T-helper 2 cell (primary cell): ENCODE measurements around the gene CAPZA1.

Source experiments
- DNase-seq, 5 experiments: peaks; one replicate each; pipeline versions ENCODE4 v3.0.0 to v3.0.0-alpha.2; 2012 to 2022

CAPZA1 gene

GRCh38 chr1:112677501-112677900 is 57.9 kb downstream of the CAPZA1 start:
- DNase-seq: no peak

GRCh38 chr1:112678605-112679004 is 59.0 kb downstream of the CAPZA1 start:
- no peak for DNase-seq

GRCh38 chr1:112685913-112686312 is 66.3 kb downstream of the CAPZA1 start:
- DNase-seq: no peak

- DNase-seq: no peak
These were observed 66.8 kb downstream of the CAPZA1 start for GRCh38 chr1:112686417-112686816.

GRCh38 chr1:112686835-112687234 is 67.2 kb downstream of the CAPZA1 start:
- no peak for DNase-seq

- no peak for DNase-seq
These were observed 67.7 kb downstream of the CAPZA1 start for GRCh38 chr1:112687361-112687760.

- DNase-seq: no peak
These were observed 68.3 kb downstream of the CAPZA1 start for GRCh38 chr1:112687785-112688496.

GRCh38 chr1:112688781-112689193 is 69.2 kb downstream of the CAPZA1 start:
- no peak for DNase-seq

- no peak for DNase-seq
These were observed 69.7 kb downstream of the CAPZA1 start for GRCh38 chr1:112689196-112689841.

GRCh38 chr1:112689842-112690237 is 70.2 kb downstream of the CAPZA1 start:
- no peak for DNase-seq

GRCh38 chr1:112692681-112693080 is 73.0 kb downstream of the CAPZA1 start:
- no peak for DNase-seq

GRCh38 chr1:112693821-112694220 is 74.2 kb downstream of the CAPZA1 start:
- no peak for DNase-seq

GRCh38 chr1:112694363-112694929 is 74.8 kb downstream of the CAPZA1 start:
- no peak for DNase-seq

GRCh38 chr1:112695276-112695675 is 75.6 kb downstream of the CAPZA1 start:
- DNase-seq: no peak

- DNase-seq: no peak
These were observed 77.1 kb downstream of the CAPZA1 start for GRCh38 chr1:112696578-112697314.

GRCh38 chr1:112697781-112698201 is 78.2 kb downstream of the CAPZA1 start:
- no peak for DNase-seq

- DNase-seq: no peak
These were observed 79.0 kb downstream of the CAPZA1 start for GRCh38 chr1:112698366-112699310.

- DNase-seq: no peak
These were observed 80.0 kb downstream of the CAPZA1 start for GRCh38 chr1:112699425-112700144.

GRCh38 chr1:112700290-112701226 is 80.9 kb downstream of the CAPZA1 start:
- DNase-seq: peak in 3 of 5 experiments; percentile 22 to 53 (median 38)
